Testis (tissue), 2 donors: Measurements from ENCODE around the gene SYNE2.

Experiments used
- CTCF ChIP-seq, 3 experiments: fragments of 450-650 bp in 2 of 3; fragments of 200-600 bp in 1 of 3; sonication (generic) in 1 of 3; IDR thresholded peaks; one replicate each; pipeline ENCODE4 v1.5.1; 2016 to 2019; ENCODE audit warnings: antibody characterized with exemption in 3 of 3, mild to moderate bottlenecking in 2 of 3, moderate library complexity in 1 of 3
- POLR2A ChIP-seq: fragments of 450-650 bp; IDR thresholded peaks from one replicate; pipeline ENCODE4 v1.6.1; 2017; ENCODE audit warnings: antibody characterized with exemption, mild to moderate bottlenecking, moderate library complexity

GRCh38 chr14:63891148-63891975 is 38.6 kb downstream of the SYNE2 start:
- TF ChIP-seq CTCF (IDR thresholded peaks at IDR 0.05) = no peak
- TF ChIP-seq POLR2A = no peak
